ENCODE results near the gene PCDHGA6. TPM values are rescaled to one million over a fixed set of nuclear protein-coding genes. Genes with fewer than 3 reads are reported as not detected.
A peak's percentile ranks its signal among the peaks of the same experiment; 100 is the strongest.
"Not testable (repeated sequence)": the region's sequence is repeated elsewhere in the genome, so short reads cannot be mapped to it uniquely, and the experiment has no call there.

The PCDHGA6 gene
- total RNA-seq, 2 experiments from 2014 or later: 0.28 to 0.33 TPM

DNA sequence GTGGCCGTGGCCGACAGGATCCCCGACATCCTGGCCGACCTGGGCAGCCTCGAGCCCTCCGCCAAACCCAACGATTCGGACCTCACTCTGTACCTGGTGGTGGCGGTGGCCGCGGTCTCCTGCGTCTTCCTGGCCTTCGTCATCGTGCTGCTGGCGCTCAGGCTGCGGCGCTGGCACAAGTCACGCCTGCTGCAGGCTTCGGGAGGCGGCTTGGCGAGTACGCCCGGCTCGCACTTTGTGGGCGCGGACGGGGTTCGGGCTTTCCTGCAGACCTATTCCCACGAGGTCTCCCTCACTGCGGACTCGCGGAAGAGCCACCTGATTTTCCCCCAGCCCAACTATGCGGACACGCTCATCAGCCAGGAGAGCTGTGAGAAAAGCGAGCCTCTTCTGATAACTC is 27.7 kb upstream of the PCDHGA6 start:
- DNase-seq; H3K36me3 Mint-ChIP-seq; ATAC-seq (ENCODE audit: low read depth); POLR2A ChIA-PET; H3K27ac Mint-ChIP-seq; H3K4me1 Mint-ChIP-seq; H3K4me3 Mint-ChIP-seq: not testable (repeated sequence)
- peaks cover 16% of the 10 kb centered on the region for H3K9me3 Mint-ChIP-seq
- H3K27me3 Mint-ChIP-seq: peaks cover 38% of the 10 kb centered on the region

DNA sequence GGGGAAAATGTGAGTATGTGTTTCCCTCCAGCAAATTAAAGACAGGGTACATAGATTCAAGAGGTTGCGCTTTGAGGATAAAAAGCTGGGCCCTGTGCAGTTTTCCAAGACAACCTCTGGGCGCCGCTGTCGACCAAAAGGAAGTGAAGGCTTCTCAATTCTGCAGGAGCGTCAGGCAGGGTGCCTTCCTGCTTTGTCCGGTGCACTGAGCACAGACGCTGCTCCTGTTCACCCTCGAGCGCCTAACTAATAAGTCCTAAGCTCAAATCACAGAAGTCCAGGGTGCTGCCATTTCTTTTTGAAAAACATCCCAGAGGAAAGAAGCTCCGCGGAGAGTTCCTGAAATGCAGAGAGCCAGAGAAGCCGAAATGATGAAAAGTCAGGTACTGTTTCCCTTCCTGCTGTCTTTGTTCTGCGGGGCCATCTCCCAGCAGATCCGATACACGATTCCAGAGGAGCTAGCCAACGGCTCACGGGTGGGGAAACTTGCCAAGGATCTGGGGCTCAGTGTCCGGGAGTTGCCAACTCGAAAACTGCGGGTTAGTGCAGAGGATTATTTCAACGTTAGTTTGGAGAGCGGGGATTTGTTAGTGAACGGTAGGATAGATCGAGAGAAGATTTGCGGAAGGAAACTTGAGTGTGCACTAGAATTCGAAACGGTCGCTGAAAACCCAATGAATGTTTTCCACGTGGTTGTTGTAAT is 23.6 kb upstream of the PCDHGA6 start, which contains the start of gene PCDHGB1:
PCDHGB1 (plus strand) TSS at position 183 of the 703 bp plus-strand sequence; CDS start at position 345, 162 bp downstream.
- Mint-ChIP-seq H3K36me3 (peaks cover 2% of the 10 kb centered on the region), H3K4me3 (peak within 1 kb of the TSS; percentile 54), H3K4me1 (no peaks in the 10 kb centered on the region), H3K27ac (no peak within 1 kb of the TSS), H3K9me3 (peaks cover 15% of the 10 kb centered on the region), H3K27me3 (peaks cover 38% of the 10 kb centered on the region)
- no peak for DNase-seq
- POLR2A ChIA-PET: no interaction called here
- ATAC-seq (ENCODE audit: low read depth): peak; percentile 66

DNA sequence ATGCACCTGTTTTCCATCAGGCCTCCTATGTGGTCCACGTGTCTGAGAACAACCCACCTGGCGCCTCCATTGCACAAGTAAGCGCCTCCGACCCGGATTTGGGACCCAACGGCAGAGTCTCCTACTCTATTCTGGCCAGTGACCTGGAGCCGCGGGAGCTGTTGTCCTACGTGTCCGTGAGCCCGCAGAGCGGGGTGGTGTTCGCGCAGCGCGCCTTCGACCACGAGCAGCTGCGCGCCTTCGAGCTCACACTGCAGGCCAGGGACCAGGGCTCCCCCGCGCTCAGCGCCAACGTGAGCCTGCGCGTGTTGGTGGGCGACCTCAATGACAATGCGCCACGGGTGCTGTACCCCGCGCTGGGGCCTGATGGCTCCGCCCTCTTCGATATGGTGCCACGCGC is 22.1 kb upstream of the PCDHGA6 start:
- Mint-ChIP-seq H3K36me3 (peaks cover 2% of the 10 kb centered on the region), H3K27ac (no peak overlapping the region), H3K4me3 (no peak overlapping the region), H3K9me3 (peaks cover 16% of the 10 kb centered on the region), H3K27me3 (peaks cover 43% of the 10 kb centered on the region), H3K4me1 (no peaks in the 10 kb centered on the region)
- POLR2A ChIA-PET: no interaction called here
- DNase-seq (no peak), ATAC-seq (ENCODE audit: low read depth) (no peak)

DNA sequence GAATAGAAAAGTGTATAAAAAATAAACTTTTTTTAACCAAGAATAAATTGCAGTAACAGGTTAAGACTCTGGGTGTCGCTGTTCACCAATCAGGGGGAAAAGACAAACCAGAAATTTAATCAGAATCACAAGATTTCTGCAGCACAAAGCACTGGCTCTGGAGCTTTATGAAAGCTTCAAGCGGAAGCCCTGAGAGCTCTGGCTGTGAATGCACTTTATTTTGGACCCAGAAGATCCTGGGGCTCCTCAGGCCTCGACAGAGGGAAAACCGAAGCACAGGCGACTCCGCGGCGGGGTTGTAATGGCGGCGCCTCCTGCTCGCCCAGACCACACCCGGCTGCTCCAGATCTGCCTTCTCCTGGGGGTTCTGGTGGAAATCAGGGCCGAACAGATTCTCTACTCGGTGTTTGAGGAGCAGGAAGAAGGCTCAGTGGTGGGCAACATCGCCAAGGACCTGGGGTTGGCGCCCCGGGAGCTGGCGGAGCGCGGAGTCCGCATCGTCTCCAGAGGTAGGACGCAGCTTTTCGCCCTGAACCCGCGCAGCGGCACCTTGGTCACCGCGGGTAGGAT is 18.7 kb upstream of the PCDHGA6 start, which contains the start of gene PCDHGA4:
PCDHGA4 (plus strand) TSS at position 122 of the 570 bp plus-strand sequence; CDS start at position 209, 87 bp downstream.
- H3K27ac Mint-ChIP-seq: no peak within 1 kb of the TSS
- DNase-seq: no peak
- H3K36me3 Mint-ChIP-seq: peaks cover 2% of the 10 kb centered on the region
- POLR2A ChIA-PET: no interaction called here
- no peak within 1 kb of the TSS for H3K4me3 Mint-ChIP-seq
- peaks cover 1% of the 10 kb centered on the region for H3K4me1 Mint-ChIP-seq
- ATAC-seq (ENCODE audit: low read depth): no peak
- peaks cover 13% of the 10 kb centered on the region for H3K9me3 Mint-ChIP-seq
- H3K27me3 Mint-ChIP-seq: peaks cover 42% of the 10 kb centered on the region

DNA sequence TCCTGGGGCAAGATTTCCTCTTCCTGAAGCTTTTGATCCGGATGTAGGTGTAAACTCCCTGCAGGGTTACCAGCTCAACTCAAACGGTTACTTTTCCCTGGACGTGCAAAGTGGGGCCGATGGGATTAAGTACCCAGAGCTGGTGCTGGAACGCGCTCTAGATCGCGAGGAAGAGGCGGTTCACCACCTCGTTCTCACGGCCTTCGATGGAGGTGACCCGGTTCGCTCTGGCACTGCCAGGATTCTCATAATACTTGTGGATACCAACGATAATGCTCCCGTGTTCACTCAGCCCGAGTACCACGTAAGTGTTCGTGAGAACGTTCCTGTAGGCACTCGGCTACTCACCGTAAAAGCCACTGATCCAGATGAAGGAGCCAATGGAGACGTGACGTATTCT is 18.1 kb upstream of the PCDHGA6 start:
- POLR2A ChIA-PET: no interaction called here
- Mint-ChIP-seq H3K9me3 (peaks cover 14% of the 10 kb centered on the region), H3K4me1 (peaks cover 1% of the 10 kb centered on the region), H3K4me3 (no peak overlapping the region), H3K27me3 (peaks cover 44% of the 10 kb centered on the region), H3K36me3 (peaks cover 2% of the 10 kb centered on the region), H3K27ac (no peak overlapping the region)
- no peak for DNase-seq
- no peak for ATAC-seq (ENCODE audit: low read depth)

DNA sequence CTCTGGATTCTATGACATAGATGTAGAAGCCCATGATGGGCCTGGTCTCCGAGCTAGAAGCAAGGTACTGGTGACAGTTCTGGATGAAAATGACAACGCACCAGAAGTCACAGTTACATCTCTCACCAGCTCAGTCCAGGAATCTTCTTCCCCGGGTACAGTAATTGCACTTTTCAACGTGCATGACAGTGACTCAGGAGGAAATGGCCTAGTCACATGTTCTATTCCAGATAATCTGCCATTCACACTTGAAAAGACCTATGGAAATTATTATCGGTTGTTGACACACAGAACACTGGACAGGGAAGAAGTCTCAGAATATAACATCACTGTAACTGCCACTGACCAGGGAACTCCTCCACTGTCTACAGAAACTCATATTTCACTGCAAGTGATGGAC is 17.6 kb upstream of the PCDHGA6 start:
- Mint-ChIP-seq H3K27me3 (peaks cover 49% of the 10 kb centered on the region), H3K9me3 (peaks cover 19% of the 10 kb centered on the region), H3K4me1 (peaks cover 1% of the 10 kb centered on the region), H3K27ac (no peak overlapping the region), H3K4me3 (no peak overlapping the region), H3K36me3 (peaks cover 4% of the 10 kb centered on the region)
- ATAC-seq (ENCODE audit: low read depth): no peak
- no peak for DNase-seq
- POLR2A ChIA-PET: no interaction called here

DNA sequence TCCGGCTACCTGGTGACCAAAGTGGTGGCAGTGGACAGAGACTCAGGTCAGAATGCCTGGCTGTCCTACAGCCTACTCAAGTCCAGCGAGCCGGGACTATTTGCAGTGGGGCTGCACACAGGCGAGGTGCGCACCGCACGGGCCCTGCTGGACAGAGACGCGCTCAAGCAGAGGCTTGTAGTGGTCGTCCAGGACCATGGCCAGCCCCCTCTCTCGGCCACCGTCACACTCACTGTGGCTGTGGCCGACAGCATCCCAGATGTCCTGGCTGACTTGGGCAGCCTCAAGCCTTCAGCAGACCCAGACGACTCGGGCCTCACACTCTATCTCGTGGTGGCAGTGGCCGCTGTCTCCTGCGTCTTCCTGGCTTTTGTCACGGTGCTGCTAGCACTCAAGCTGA is 16.7 kb upstream of the PCDHGA6 start:
- Mint-ChIP-seq H3K9me3 (peaks cover 22% of the 10 kb centered on the region), H3K36me3 (peaks cover 7% of the 10 kb centered on the region), H3K27ac (no peak overlapping the region), H3K4me1 (peaks cover 1% of the 10 kb centered on the region), H3K27me3 (peaks cover 53% of the 10 kb centered on the region), H3K4me3 (no peak overlapping the region)
- no peak for DNase-seq
- POLR2A ChIA-PET: no interaction called here
- ATAC-seq (ENCODE audit: low read depth): no peak

DNA sequence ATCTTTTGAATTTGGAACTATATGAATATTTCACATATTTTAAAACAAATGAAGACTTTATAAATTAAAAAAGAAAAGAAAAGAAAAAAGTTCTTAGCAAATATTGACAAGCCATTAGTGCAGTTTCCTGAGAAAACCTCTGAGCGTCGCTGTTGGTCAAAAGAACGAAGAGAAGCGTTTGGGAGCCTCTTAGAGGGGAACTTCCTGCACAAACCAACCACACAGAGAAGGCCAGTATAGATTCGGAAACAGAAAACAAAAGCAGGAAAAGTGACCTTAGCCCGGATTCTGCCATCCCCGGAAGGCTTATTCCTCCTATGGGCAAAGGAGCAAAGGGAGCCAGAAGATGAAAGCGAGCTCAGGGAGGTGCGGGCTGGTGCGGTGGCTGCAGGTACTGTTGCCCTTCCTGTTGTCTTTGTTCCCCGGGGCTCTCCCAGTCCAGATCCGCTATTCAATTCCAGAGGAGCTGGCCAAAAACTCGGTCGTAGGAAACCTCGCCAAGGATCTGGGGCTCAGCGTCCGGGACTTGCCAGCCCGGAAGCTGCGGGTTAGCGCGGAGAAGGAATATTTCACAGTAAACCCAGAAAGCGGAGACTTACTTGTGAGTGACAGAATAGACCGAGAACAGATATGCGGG is 13.8 kb upstream of the PCDHGA6 start, which contains the start of gene PCDHGB2:
PCDHGB2 (plus strand) TSS at position 205 of the 637 bp plus-strand sequence; CDS start at position 347, 142 bp downstream.
- Mint-ChIP-seq H3K27me3 (peaks cover 59% of the 10 kb centered on the region), H3K4me3 (peak within 1 kb of the TSS; percentile 83), H3K27ac (peak within 1 kb of the TSS; percentile 51), H3K36me3 (peaks cover 11% of the 10 kb centered on the region), H3K9me3 (peaks cover 28% of the 10 kb centered on the region), H3K4me1 (peaks cover 1% of the 10 kb centered on the region)
- ATAC-seq (ENCODE audit: low read depth) (no peak), DNase-seq (no peak)
- POLR2A ChIA-PET: no interaction called here

DNA sequence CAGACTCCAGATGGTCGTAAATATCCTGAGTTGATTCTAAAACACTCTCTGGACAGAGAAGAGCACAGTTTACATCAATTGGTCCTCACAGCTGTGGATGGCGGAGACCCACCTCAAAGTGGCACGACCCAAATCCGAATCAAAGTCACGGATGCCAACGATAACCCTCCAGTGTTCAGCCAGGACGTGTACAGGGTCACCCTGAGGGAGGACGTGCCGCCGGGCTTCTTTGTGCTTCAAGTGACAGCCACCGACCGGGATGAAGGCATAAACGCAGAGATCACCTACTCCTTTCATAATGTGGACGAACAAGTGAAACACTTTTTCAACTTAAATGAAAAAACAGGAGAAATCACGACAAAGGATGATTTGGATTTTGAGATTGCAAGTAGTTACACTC is 13.0 kb upstream of the PCDHGA6 start:
- DNase-seq: no peak
- Mint-ChIP-seq H3K27me3 (peaks cover 64% of the 10 kb centered on the region), H3K4me1 (peaks cover 1% of the 10 kb centered on the region), H3K4me3 (no peak overlapping the region), H3K27ac (no peak overlapping the region), H3K9me3 (peaks cover 34% of the 10 kb centered on the region), H3K36me3 (peaks cover 16% of the 10 kb centered on the region)
- no peak for ATAC-seq (ENCODE audit: low read depth)
- POLR2A ChIA-PET: no interaction called here

DNA sequence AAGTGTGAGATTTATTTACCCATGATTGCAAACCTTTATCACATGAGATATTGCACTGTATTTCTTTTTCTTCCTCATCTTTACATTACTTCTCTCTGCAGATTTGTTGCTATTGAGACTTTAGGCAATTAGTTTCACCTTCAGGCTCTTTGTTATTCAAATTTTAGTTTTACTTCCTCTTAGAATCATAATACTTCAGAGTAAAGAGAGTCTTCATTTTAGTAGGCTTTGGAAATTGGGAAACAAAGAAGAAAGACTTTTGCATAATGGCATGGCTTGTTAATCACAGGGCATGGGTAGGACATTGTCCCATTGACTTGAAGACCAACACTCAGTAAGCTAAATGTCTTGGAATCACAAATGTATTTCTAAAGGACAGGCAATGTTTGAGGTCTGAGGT is 11.0 kb upstream of the PCDHGA6 start:
- POLR2A ChIA-PET: no interaction called here
- Mint-ChIP-seq H3K27ac (no peak overlapping the region), H3K36me3 (peaks cover 18% of the 10 kb centered on the region), H3K4me3 (no peak overlapping the region), H3K9me3 (peaks cover 28% of the 10 kb centered on the region), H3K27me3 (peaks cover 65% of the 10 kb centered on the region), H3K4me1 (peaks cover 1% of the 10 kb centered on the region)
- ATAC-seq (ENCODE audit: low read depth) (no peak), DNase-seq (no peak)

DNA sequence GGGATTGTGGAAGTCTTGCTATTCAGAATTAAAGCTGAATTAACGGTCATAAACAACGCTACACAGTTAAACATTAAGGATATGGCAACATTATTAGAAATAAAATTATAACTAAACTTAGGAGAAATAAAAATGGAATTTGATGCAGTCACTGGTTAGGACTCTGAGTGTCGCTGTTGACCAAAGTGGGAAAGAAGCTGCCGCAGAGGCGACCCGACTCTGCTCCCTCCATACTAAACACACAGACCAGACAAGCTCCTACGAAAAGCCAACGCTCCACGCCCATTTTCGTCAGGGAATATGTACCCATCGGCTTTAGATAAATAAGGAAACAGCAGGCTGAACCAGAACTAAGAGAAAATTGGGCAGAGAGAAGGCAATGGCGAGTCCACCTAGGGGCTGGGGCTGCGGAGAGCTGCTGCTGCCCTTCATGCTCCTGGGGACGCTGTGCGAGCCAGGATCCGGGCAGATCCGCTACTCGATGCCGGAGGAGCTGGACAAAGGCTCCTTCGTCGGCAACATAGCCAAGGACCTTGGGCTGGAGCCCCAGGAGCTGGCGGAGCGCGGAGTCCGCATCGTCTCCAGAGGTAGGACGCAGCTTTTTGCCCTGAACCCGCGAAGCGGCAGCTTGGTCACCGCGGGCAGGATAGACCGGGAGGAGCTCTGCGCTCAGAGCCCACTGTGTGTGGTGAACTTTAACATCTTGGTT is 9.6 kb upstream of the PCDHGA6 start, which contains the start of gene PCDHGA5:
PCDHGA5 (plus strand) TSS at position 211 of the 709 bp plus-strand sequence; CDS start at position 380, 169 bp downstream.
- POLR2A ChIA-PET: no interaction called here
- peaks cover 63% of the 10 kb centered on the region for H3K27me3 Mint-ChIP-seq
- ATAC-seq (ENCODE audit: low read depth): no peak
- peak within 1 kb of the TSS; percentile 34 for H3K27ac Mint-ChIP-seq
- no peak for DNase-seq
- H3K4me1 Mint-ChIP-seq: peaks cover 1% of the 10 kb centered on the region
- no peak within 1 kb of the TSS for H3K4me3 Mint-ChIP-seq
- peaks cover 28% of the 10 kb centered on the region for H3K9me3 Mint-ChIP-seq
- H3K36me3 Mint-ChIP-seq: peaks cover 18% of the 10 kb centered on the region

DNA sequence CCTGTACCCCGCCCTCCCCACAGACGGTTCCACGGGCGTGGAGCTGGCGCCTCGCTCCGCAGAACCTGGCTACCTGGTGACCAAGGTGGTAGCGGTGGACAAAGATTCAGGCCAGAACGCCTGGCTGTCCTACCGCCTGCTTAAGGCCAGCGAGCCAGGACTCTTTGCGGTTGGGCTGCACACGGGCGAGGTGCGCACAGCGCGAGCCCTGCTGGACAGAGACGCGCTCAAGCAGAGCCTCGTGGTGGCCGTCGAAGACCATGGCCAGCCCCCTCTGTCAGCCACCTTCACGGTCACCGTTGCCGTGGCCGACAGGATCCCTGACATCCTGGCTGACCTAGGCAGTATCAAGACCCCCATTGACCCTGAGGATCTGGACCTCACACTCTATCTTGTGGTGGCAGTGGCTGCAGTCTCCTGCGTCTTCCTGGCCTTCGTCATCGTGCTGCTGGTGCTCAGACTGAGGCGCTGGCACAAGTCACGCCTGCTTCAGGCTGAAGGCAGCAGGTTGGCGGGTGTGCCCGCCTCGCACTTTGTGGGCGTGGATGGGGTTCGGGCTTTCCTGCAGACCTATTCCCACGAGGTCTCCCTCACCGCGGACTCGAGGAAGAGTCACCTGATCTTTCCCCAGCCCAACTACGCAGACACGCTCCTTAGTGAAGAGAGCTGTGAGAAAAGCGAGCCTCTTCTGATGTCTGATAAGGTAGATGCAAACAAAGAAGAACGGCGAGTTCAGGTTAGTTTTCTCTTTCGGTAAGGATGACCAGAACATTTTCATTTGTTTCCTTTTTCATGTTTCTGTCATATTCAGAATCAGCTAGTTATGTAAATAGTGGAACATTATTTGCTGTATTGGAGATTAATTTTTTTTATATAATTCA is 7.4 kb upstream of the PCDHGA6 start:
- ATAC-seq (ENCODE audit: low read depth) (no peak), DNase-seq (no peak)
- Mint-ChIP-seq H3K4me1 (peaks cover 4% of the 10 kb centered on the region), H3K9me3 (peaks cover 22% of the 10 kb centered on the region), H3K27me3 (peaks cover 64% of the 10 kb centered on the region), H3K36me3 (peaks cover 15% of the 10 kb centered on the region), H3K27ac (no peak overlapping the region), H3K4me3 (no peak overlapping the region)
- POLR2A ChIA-PET: no interaction called here
